BE2C (cell line): ENCODE data around the gene EXOC6B.

Experiments used
- DNase-seq: peaks from one replicate; pipeline ENCODE4 v3.0.0-alpha.2; 2020
- H3K27me3 ChIP-seq: fragments of 250-450 bp; sonication (Bioruptor Pico); 2 replicates; pipeline ENCODE4 v1.5.1; 2020; ENCODE audit warnings: mild to moderate bottlenecking
- H3K36me3 ChIP-seq: fragments of 250-450 bp; sonication (Bioruptor Pico); 2 replicates; pipeline ENCODE4 v1.5.1; 2020; ENCODE audit warnings: mild to moderate bottlenecking
- H3K4me1 ChIP-seq: fragments of 250-450 bp; sonication (Bioruptor Pico); 2 replicates; pipeline ENCODE4 v1.5.1; 2020
- H3K4me3 ChIP-seq: 2 replicates; pipeline ENCODE4 v1.5.1; 2011; ENCODE audit warnings: low read depth, low read length
- H3K9me3 ChIP-seq: fragments of 250-450 bp; sonication (Bioruptor Pico); 2 replicates; pipeline ENCODE4 v1.5.1; 2020
- CTCF ChIP-seq: IDR thresholded peaks from 2 replicates; pipeline ENCODE4 v1.5.1; 2012; ENCODE audit warnings: mild to moderate bottlenecking, low read depth, low read length

Gene EXOC6B

GRCh38 chr2:72139471-72139873, 686.4 kb downstream of the EXOC6B start:
- DNase-seq, result no peak
- Histone ChIP-seq H3K4me3 (no peak overlapping the region), H3K36me3 (no peaks in the 10 kb centered on the region), H3K4me1 (no peaks in the 10 kb centered on the region), H3K9me3 (no peaks in the 10 kb centered on the region), H3K27me3 (peaks cover 7% of the 10 kb centered on the region)
- TF ChIP-seq CTCF, result no peak

GRCh38 chr2:72138921-72139381, 686.9 kb downstream of the EXOC6B start:
- no peak for DNase-seq
- H3K36me3 ChIP-seq, result no peaks in the 10 kb centered on the region
- H3K9me3 ChIP-seq, result no peaks in the 10 kb centered on the region
- peaks cover 5% of the 10 kb centered on the region for H3K27me3 ChIP-seq
- H3K4me1 ChIP-seq, result no peaks in the 10 kb centered on the region
- H3K4me3 ChIP-seq, result no peak overlapping the region
- no peak for TF ChIP-seq CTCF

GRCh38 chr2:72138011-72138881, 687.6 kb downstream of the EXOC6B start:
- no peak for TF ChIP-seq CTCF
- Histone ChIP-seq H3K36me3 (no peaks in the 10 kb centered on the region), H3K27me3 (no peaks in the 10 kb centered on the region), H3K4me3 (no peak overlapping the region), H3K9me3 (no peaks in the 10 kb centered on the region), H3K4me1 (no peaks in the 10 kb centered on the region)
- DNase-seq, result no peak

- TF ChIP-seq CTCF, result peak; percentile 73
- Histone ChIP-seq H3K27me3 (no peaks in the 10 kb centered on the region), H3K36me3 (no peaks in the 10 kb centered on the region), H3K9me3 (no peaks in the 10 kb centered on the region), H3K4me1 (no peaks in the 10 kb centered on the region), H3K4me3 (no peak overlapping the region)
- DNase-seq, result peak; percentile 48
Observed at GRCh38 chr2:72137498-72138010, 688.3 kb downstream of the EXOC6B start.

- TF ChIP-seq CTCF, result no peak
- H3K4me1 ChIP-seq, result no peaks in the 10 kb centered on the region
- H3K27me3 ChIP-seq, result no peaks in the 10 kb centered on the region
- no peak for DNase-seq
- H3K4me3 ChIP-seq, result no peak overlapping the region
- H3K36me3 ChIP-seq, result no peaks in the 10 kb centered on the region
- no peaks in the 10 kb centered on the region for H3K9me3 ChIP-seq
Observed at GRCh38 chr2:72136933-72137497, 688.8 kb downstream of the EXOC6B start.

GRCh38 chr2:72136331-72136730, 689.5 kb downstream of the EXOC6B start:
- Histone ChIP-seq H3K27me3 (no peaks in the 10 kb centered on the region), H3K9me3 (no peaks in the 10 kb centered on the region), H3K36me3 (no peaks in the 10 kb centered on the region), H3K4me3 (no peak overlapping the region), H3K4me1 (no peaks in the 10 kb centered on the region)
- DNase-seq, result no peak
- TF ChIP-seq CTCF, result no peak
